Osteoblast (primary cell): ENCODE data around the gene NSUN5. TPM values are rescaled to one million over a fixed set of nuclear protein-coding genes. Genes with fewer than 3 reads are reported as not detected.
"Not testable (repeated sequence)": the region's sequence is repeated elsewhere in the genome, so short reads cannot be mapped to it uniquely, and the experiment has no call there.

ENCODE experiments used
- DNase-seq: peaks from one replicate; pipeline ENCODE4 v3.0.0; 2011; ENCODE audit warnings: low spot score, mixed read lengths; ENCODE audit not compliant: insufficient read length; ENCODE audit errors: missing footprints
- H2AFZ ChIP-seq: 2 replicates; pipeline ENCODE4 v1.6.0; 2011; ENCODE audit warnings: mild to moderate bottlenecking, low read length
- H3K27ac ChIP-seq: 2 replicates; pipeline ENCODE4 v1.5.1; 2011; ENCODE audit warnings: mild to moderate bottlenecking, low read depth, low read length, moderate library complexity
- H3K27me3 ChIP-seq: 2 replicates; pipeline ENCODE4 v1.6.0; 2012; ENCODE audit warnings: mild to moderate bottlenecking, control low read depth, inconsistent platforms, low read length, moderate library complexity; ENCODE audit not compliant: insufficient read depth
- H3K36me3 ChIP-seq: 2 replicates; pipeline ENCODE4 v1.5.1; 2011; ENCODE audit warnings: mild to moderate bottlenecking, low read length, control low read depth, moderate library complexity; ENCODE audit not compliant: insufficient read depth
- H3K4me1 ChIP-seq: 2 replicates; pipeline ENCODE4 v1.5.1; 2011; ENCODE audit warnings: mild to moderate bottlenecking, low read length, control low read depth, moderate library complexity; ENCODE audit not compliant: insufficient read depth
- H3K4me2 ChIP-seq: 2 replicates; pipeline ENCODE4 v1.6.0; 2011; ENCODE audit warnings: mild to moderate bottlenecking, low read length; ENCODE audit not compliant: insufficient read depth
- H3K4me3 ChIP-seq: fragments of 200-600 bp; sonication (generic); 3 replicates; pipeline ENCODE4 v1.5.1; 2012; ENCODE audit warnings: mild to moderate bottlenecking, low read length, inconsistent platforms; ENCODE audit not compliant: insufficient read depth
- H3K79me2 ChIP-seq: 2 replicates; pipeline ENCODE4 v1.6.0; 2012; ENCODE audit warnings: mild to moderate bottlenecking, low read length, control low read depth, inconsistent platforms; ENCODE audit not compliant: insufficient read depth
- H3K9me3 ChIP-seq: 2 replicates; pipeline ENCODE4 v1.5.1; 2011; ENCODE audit warnings: low read depth, low read length, control low read depth
- H4K20me1 ChIP-seq: 2 replicates; pipeline ENCODE4 v1.6.0; 2012; ENCODE audit warnings: mild to moderate bottlenecking, low read length, control low read depth; ENCODE audit not compliant: insufficient read depth
- total RNA-seq: library from RNA; depleted of rRNA; stranded (reverse); fragments of >200 nt; gene quantifications from 2 replicates; pipeline ENCODE4 v1.2.3, GENCODE V29; 2012
- TF ChIP-seq, protein P1 (sequence below): IDR thresholded peaks from 2 replicates; pipeline ENCODE4 v1.5.1; 2011; ENCODE audit warnings: mild to moderate bottlenecking, low read depth, low read length, moderate library complexity; ENCODE audit errors: extremely low read depth

The NSUN5 gene
- total RNA-seq, 1 donor: 17.0 TPM

DNA sequence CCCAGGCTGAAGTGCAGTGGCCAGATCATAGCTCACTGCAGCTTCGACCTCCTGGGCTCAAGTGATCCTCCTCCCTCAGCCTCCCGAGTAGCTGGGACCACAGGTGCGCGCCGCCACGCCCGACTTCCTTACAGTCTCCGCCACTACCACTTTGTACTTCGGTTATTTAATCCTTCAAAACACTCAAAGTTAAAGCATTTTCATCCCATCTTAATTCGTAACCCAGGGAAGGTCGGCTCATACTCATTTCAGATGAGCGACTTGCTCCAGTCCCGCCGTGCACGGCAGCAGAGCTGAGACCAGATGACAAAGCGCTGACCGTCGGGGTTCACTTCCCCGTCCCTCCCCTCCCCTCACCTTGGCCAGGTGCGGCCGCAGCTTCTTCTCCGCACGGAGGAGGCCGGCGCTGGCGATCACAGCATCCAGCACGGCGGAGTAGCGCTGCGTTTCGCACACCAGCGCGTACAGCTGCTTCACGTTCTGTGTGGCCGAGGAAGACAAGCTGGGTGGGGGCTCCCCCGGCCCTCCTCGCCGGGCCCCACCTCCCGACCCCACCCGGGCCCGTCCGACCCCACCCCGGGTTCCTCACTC lies 457 bp downstream of the NSUN5 start:
- peak overlapping the region; percentile 81 for H3K4me3 ChIP-seq
- H3K9me3 ChIP-seq: no peaks in the 10 kb centered on the region
- TF ChIP-seq, protein P1, sequence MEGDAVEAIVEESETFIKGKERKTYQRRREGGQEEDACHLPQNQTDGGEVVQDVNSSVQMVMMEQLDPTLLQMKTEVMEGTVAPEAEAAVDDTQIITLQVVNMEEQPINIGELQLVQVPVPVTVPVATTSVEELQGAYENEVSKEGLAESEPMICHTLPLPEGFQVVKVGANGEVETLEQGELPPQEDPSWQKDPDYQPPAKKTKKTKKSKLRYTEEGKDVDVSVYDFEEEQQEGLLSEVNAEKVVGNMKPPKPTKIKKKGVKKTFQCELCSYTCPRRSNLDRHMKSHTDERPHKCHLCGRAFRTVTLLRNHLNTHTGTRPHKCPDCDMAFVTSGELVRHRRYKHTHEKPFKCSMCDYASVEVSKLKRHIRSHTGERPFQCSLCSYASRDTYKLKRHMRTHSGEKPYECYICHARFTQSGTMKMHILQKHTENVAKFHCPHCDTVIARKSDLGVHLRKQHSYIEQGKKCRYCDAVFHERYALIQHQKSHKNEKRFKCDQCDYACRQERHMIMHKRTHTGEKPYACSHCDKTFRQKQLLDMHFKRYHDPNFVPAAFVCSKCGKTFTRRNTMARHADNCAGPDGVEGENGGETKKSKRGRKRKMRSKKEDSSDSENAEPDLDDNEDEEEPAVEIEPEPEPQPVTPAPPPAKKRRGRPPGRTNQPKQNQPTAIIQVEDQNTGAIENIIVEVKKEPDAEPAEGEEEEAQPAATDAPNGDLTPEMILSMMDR: no peak
- H3K36me3 ChIP-seq: peaks cover 8% of the 10 kb centered on the region
- H3K27me3 ChIP-seq: no peaks in the 10 kb centered on the region
- no peaks in the 10 kb centered on the region for H4K20me1 ChIP-seq
- DNase-seq: peak; percentile 90
- H3K79me2 ChIP-seq: peaks cover 2% of the 10 kb centered on the region
- peaks cover 4% of the 10 kb centered on the region for H3K4me1 ChIP-seq
- H3K27ac ChIP-seq: no peak overlapping the region
- peak overlapping the region; percentile 84 for H2AFZ ChIP-seq
- H3K4me2 ChIP-seq: peak overlapping the region; percentile 88

DNA sequence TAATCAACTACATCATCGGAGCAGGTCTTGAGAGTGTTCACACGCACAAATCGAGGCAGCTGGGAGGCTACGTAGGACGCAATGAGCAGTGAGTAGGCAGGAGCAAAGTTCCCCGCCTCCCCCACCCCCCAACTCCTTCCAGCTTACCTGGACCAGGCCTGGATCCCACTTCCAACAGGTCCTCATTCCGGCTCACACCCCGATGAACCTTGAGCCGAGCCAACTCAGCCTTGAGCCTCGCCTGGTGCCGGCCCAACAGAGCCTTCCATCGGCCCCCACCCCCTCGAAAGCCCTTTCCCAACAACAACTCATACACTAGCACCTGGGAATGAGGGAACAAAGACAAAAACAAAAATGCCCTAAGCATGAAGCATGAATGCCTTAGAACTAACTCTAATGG lies 1.2 kb downstream of the NSUN5 start:
- H4K20me1 ChIP-seq: no peaks in the 10 kb centered on the region
- H3K27me3 ChIP-seq: no peaks in the 10 kb centered on the region
- TF ChIP-seq, protein P1: no peak
- H3K4me1 ChIP-seq: peaks cover 4% of the 10 kb centered on the region
- no peak overlapping the region for H3K27ac ChIP-seq
- H3K9me3 ChIP-seq: no peaks in the 10 kb centered on the region
- H3K4me2 ChIP-seq: no peak overlapping the region
- no peak for DNase-seq
- H2AFZ ChIP-seq: no peak overlapping the region
- peaks cover 8% of the 10 kb centered on the region for H3K36me3 ChIP-seq
- H3K4me3 ChIP-seq: no peak overlapping the region
- H3K79me2 ChIP-seq: peaks cover 2% of the 10 kb centered on the region

DNA sequence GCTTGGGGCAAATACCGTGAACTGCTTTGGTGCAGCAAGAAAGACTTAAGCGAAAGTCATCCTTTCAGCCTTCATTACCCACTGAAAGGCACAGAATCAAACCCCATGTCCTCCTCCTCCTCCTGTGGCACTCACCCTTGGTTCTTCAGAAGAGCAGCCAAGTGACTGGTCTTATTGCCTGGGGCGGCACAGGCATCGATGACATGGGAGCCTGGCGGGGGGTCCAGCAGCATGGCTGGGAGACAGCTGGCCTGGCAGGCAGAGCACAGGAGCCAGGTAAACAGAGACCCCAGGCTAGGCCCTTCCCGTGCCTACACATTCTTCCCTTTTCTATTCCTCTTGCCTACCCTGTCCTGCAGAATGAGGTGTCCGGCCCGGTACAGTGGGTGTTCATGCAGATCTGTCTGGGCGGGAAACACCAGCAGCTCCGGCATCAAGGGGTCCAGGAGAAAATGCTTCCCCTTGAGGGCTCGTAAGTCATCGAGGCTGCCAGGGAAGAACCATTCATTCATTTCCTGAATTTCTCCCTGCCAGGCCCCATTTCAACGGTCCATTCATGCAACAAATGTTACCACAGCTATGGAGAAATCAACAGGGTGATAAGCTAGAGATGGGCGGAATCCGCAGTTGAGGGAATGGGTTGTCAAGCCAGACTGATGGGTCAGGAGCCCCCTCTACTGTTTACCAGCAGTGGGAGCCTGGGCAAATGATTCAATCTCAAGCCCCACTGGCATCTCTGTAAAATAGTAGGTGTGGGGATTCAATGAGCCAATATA lies 3.8 kb downstream of the NSUN5 start:
- H3K27ac ChIP-seq, H2AFZ ChIP-seq, H3K4me1 ChIP-seq, DNase-seq, H3K79me2 ChIP-seq, H3K9me3 ChIP-seq, H4K20me1 ChIP-seq, H3K36me3 ChIP-seq, H3K4me2 ChIP-seq, H3K4me3 ChIP-seq, H3K27me3 ChIP-seq: not testable (repeated sequence)

DNA sequence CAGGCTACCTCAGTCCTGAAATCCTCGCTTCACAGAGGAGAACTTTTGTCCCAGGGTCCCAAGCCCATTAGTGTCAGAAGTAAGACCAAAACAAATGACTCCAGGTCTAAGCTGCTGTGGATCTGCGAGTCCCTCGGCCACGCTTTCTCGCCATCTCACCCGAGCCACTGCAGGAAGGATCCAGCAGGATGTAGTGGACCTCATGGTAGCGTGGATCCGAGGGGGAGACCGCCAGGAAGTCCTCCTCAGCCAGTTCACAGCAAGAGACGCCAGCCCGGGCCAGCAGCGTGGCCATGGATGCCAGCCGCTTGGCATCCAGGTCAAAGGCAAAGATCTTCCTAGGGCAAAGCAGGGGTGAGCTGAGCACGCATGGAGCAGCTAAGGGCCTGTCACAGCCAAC lies 4.6 kb downstream of the NSUN5 start:
- no peak overlapping the region for H3K27ac ChIP-seq
- no peak for DNase-seq
- no peaks in the 10 kb centered on the region for H3K9me3 ChIP-seq
- H3K4me2 ChIP-seq: no peak overlapping the region
- no peaks in the 10 kb centered on the region for H3K27me3 ChIP-seq
- H3K4me1 ChIP-seq: peaks cover 2% of the 10 kb centered on the region
- no peak overlapping the region for H3K4me3 ChIP-seq
- H4K20me1 ChIP-seq: no peaks in the 10 kb centered on the region
- H2AFZ ChIP-seq: no peak overlapping the region
- peaks cover 8% of the 10 kb centered on the region for H3K36me3 ChIP-seq
- TF ChIP-seq, protein P1: no peak
- H3K79me2 ChIP-seq: peaks cover 2% of the 10 kb centered on the region
